GM23338 (cell line): ENCODE results near the gene ZCCHC14. TPM values are rescaled to one million over a fixed set of nuclear protein-coding genes. Genes with fewer than 3 reads are reported as not detected.
"Not testable (repeated sequence)": the region's sequence is repeated elsewhere in the genome, so short reads cannot be mapped to it uniquely, and the experiment has no call there.

Experiments used
- ATAC-seq: fragments of 200-7000 bp; cut with Tn5 transposase; 3 replicates; pipeline ENCODE4 v1.9.1; 2020
- DNase-seq: peaks from one replicate; pipeline ENCODE4 v3.0.0-alpha.2; 2015; ENCODE audit warnings: low spot score
- H2AFZ ChIP-seq: fragments of 200-600 bp; sonication (generic); 2 replicates; pipeline ENCODE4 v1.8.0; 2016; ENCODE audit warnings: antibody characterized with exemption, mild to moderate bottlenecking, moderate library complexity
- H3F3A ChIP-seq: fragments of 200-600 bp; sonication (generic); replicated peaks from 2 replicates; pipeline ENCODE4 v1.8.0; 2017; ENCODE audit warnings: antibody characterized with exemption, mixed run types, low read depth
- H3K27ac ChIP-seq: fragments of 200-600 bp; sonication (generic); 2 replicates; pipeline ENCODE4 v1.6.1; 2016; ENCODE audit warnings: low read depth
- H3K27me3 ChIP-seq: fragments of 200-600 bp; sonication (generic); 2 replicates; pipeline ENCODE4 v1.8.0; 2016; ENCODE audit warnings: mild to moderate bottlenecking, mixed run types, moderate library complexity; ENCODE audit not compliant: insufficient read depth
- H3K36me3 ChIP-seq: fragments of 200-600 bp; sonication (generic); 2 replicates; pipeline ENCODE4 v1.8.0; 2016; ENCODE audit warnings: mild to moderate bottlenecking; ENCODE audit not compliant: insufficient read depth
- H3K4me1 ChIP-seq: fragments of 200-600 bp; sonication (generic); 2 replicates; pipeline ENCODE4 v1.8.0; 2016; ENCODE audit warnings: mild to moderate bottlenecking, moderate library complexity; ENCODE audit not compliant: insufficient read depth
- H3K4me2 ChIP-seq: fragments of 200-600 bp; sonication (generic); 2 replicates; pipeline ENCODE4 v1.7.1; 2017; ENCODE audit warnings: mixed run types
- H3K4me3 ChIP-seq: fragments of 200-600 bp; sonication (generic); 2 replicates; pipeline ENCODE4 v1.6.1; 2016; ENCODE audit warnings: mixed run types
- H3K79me2 ChIP-seq: fragments of 200-600 bp; sonication (generic); replicated peaks from 2 replicates; pipeline ENCODE4 v1.8.0; 2017; ENCODE audit warnings: mild to moderate bottlenecking; ENCODE audit not compliant: insufficient read depth
- H3K9me2 ChIP-seq: fragments of 200-600 bp; sonication (generic); 2 replicates; pipeline ENCODE4 v1.8.0; 2017; ENCODE audit not compliant: insufficient read depth
- H4K20me1 ChIP-seq: fragments of 200-600 bp; sonication (generic); replicated peaks from 2 replicates; pipeline ENCODE4 v1.8.0; 2017; ENCODE audit warnings: mild to moderate bottlenecking; ENCODE audit not compliant: insufficient read depth
- H3K27ac Mint-ChIP-seq: 2 replicates; pipeline ENCODE4 v1.8.0; 2020; ENCODE audit warnings: inconsistent platforms, mild to moderate bottlenecking, moderate library complexity, mixed read lengths
- H3K27me3 Mint-ChIP-seq: 3 replicates; pipeline ENCODE4 v1.8.0; 2022; ENCODE audit warnings: low read depth, mild to moderate bottlenecking, moderate library complexity, mixed read lengths, inconsistent platforms; ENCODE audit not compliant: insufficient read depth, poor library complexity
- H3K36me3 Mint-ChIP-seq: 3 replicates; pipeline ENCODE4 v1.8.0; 2021; ENCODE audit warnings: low read depth, mild to moderate bottlenecking, inconsistent platforms, moderate library complexity, mixed read lengths
- H3K4me1 Mint-ChIP-seq: 3 replicates; pipeline ENCODE4 v1.8.0; 2020; ENCODE audit warnings: mild to moderate bottlenecking, inconsistent platforms, mixed read lengths
- H3K4me3 Mint-ChIP-seq: 3 replicates; pipeline ENCODE4 v1.8.0; 2021; ENCODE audit warnings: moderate library complexity, mild to moderate bottlenecking, inconsistent platforms, mixed read lengths
- H3K9me3 Mint-ChIP-seq: 3 replicates; pipeline ENCODE4 v1.8.0; 2020; ENCODE audit warnings: moderate library complexity, mild to moderate bottlenecking, inconsistent platforms, mixed read lengths
- CREB1 ChIP-seq: fragments of 250-450 bp; sonication (Bioruptor Pico); IDR thresholded peaks from 2 replicates; pipeline ENCODE4 v1.5.0; 2020; ENCODE audit warnings: low read depth, mild to moderate bottlenecking, moderate library complexity
- EZH2 ChIP-seq: fragments of 200-600 bp; sonication (generic); IDR thresholded peaks from one replicate; pipeline ENCODE4 v1.8.0; 2017; ENCODE audit warnings: antibody characterized with exemption, mild to moderate bottlenecking, low read depth; ENCODE audit not compliant: unreplicated experiment
- EZH2phosphoT487 ChIP-seq: fragments of 200-600 bp; sonication (generic); IDR thresholded peaks from one replicate; pipeline ENCODE4 v1.8.1; 2018; ENCODE audit warnings: antibody characterized with exemption; ENCODE audit not compliant: unreplicated experiment
- NANOG ChIP-seq: IDR thresholded peaks from 2 replicates; pipeline ENCODE4 v1.6.1; 2016; ENCODE audit warnings: antibody characterized with exemption, borderline replicate concordance
- ZNF114 ChIP-seq: fragments of 250-450 bp; sonication (Bioruptor Pico); IDR thresholded peaks from 2 replicates; pipeline ENCODE4 v1.5.0; 2020; ENCODE audit warnings: mild to moderate bottlenecking, moderate library complexity
- polyA plus RNA-seq: library from polyadenylated mRNA; unstranded; fragments of >200 nt; fragmentation: Nextera tagmentation; extraction: Ambion mirVana; gene quantifications from 2 replicates; pipeline ENCODE4 v1.2.1, GENCODE V29; 2016
- total RNA-seq: library from RNA; depleted of rRNA; stranded (reverse); fragments of >200 nt; shearing (Covaris generic); gene quantifications from 2 replicates; pipeline ENCODE4 v1.2.3, GENCODE V29; 2014
- TF ChIP-seq, protein P1 (sequence below): IDR thresholded peaks from 2 replicates; pipeline ENCODE4 v1.6.1; 2016; ENCODE audit warnings: antibody characterized with exemption
- TF ChIP-seq, protein P2 (sequence below), 2 experiments: fragments of 200-600 bp in 1 of 2; sonication (generic) in 1 of 2; conservative IDR thresholded peaks; 2 replicates each; pipeline versions ENCODE4 v1.5.1 to v1.6.1; 2016 to 2017; ENCODE audit warnings: antibody characterized with exemption in 2 of 2, low read depth in 2 of 2, mild to moderate bottlenecking in 2 of 2, moderate library complexity in 1 of 2

Gene ZCCHC14
- total and polyA plus RNA-seq, 2 experiments from 2014 or later, result 6.8 to 22.4 TPM

GRCh38 chr16:87379312-87379752, 113.5 kb downstream of the ZCCHC14 start:
- not testable (repeated sequence) for H3K4me3 Mint-ChIP-seq, DNase-seq, H3K4me3 ChIP-seq, H3K27ac Mint-ChIP-seq, H3K4me1 ChIP-seq, H3K27ac ChIP-seq, H3K4me2 ChIP-seq, H3K9me3 Mint-ChIP-seq, H2AFZ ChIP-seq, H3K9me2 ChIP-seq, H3K27me3 ChIP-seq, H3F3A ChIP-seq, H3K36me3 ChIP-seq, ATAC-seq
- Mint-ChIP-seq H3K27me3 (peaks cover 11% of the 10 kb centered on the region), H3K4me1 (peaks cover 14% of the 10 kb centered on the region), H3K36me3 (peaks cover 13% of the 10 kb centered on the region; the same call in 2 of the 3 replicates)
- peaks cover 34% of the 10 kb centered on the region for H4K20me1 ChIP-seq
- peaks cover 82% of the 10 kb centered on the region for H3K79me2 ChIP-seq

- H4K20me1 ChIP-seq, result peaks cover 34% of the 10 kb centered on the region
- TF ChIP-seq EZH2phosphoT487, result no peak
- no peak for TF ChIP-seq CREB1 (CRISPR knock-in tag)
- TF ChIP-seq, protein P1, sequence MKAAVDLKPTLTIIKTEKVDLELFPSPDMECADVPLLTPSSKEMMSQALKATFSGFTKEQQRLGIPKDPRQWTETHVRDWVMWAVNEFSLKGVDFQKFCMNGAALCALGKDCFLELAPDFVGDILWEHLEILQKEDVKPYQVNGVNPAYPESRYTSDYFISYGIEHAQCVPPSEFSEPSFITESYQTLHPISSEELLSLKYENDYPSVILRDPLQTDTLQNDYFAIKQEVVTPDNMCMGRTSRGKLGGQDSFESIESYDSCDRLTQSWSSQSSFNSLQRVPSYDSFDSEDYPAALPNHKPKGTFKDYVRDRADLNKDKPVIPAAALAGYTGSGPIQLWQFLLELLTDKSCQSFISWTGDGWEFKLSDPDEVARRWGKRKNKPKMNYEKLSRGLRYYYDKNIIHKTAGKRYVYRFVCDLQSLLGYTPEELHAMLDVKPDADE, result no peak
- TF ChIP-seq, protein P2, sequence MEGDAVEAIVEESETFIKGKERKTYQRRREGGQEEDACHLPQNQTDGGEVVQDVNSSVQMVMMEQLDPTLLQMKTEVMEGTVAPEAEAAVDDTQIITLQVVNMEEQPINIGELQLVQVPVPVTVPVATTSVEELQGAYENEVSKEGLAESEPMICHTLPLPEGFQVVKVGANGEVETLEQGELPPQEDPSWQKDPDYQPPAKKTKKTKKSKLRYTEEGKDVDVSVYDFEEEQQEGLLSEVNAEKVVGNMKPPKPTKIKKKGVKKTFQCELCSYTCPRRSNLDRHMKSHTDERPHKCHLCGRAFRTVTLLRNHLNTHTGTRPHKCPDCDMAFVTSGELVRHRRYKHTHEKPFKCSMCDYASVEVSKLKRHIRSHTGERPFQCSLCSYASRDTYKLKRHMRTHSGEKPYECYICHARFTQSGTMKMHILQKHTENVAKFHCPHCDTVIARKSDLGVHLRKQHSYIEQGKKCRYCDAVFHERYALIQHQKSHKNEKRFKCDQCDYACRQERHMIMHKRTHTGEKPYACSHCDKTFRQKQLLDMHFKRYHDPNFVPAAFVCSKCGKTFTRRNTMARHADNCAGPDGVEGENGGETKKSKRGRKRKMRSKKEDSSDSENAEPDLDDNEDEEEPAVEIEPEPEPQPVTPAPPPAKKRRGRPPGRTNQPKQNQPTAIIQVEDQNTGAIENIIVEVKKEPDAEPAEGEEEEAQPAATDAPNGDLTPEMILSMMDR (conservative IDR thresholded peaks at IDR 0.05; ENCODE audit: low read depth in 2 of 2), result no peak
- TF ChIP-seq NANOG, result no peak
- TF ChIP-seq EZH2, result no peak
- TF ChIP-seq ZNF114 (CRISPR knock-in tag), result no peak
- Mint-ChIP-seq H3K4me3 (no peak overlapping the region), H3K36me3 (peaks cover 13% of the 10 kb centered on the region; the same call in 2 of the 3 replicates), H3K9me3 (peaks cover 3% of the 10 kb centered on the region; the same call in 2 of the 3 replicates), H3K27me3 (no peaks in the 10 kb centered on the region), H3K4me1 (peaks cover 6% of the 10 kb centered on the region; the same call in 1 of the 3 replicates), H3K27ac (no peak overlapping the region; the same call in 1 of the 2 replicates)
- no peak overlapping the region for H3K4me2 ChIP-seq
- H3K27ac ChIP-seq, result 0 out of 2 replicates have a peak overlapping the region, but pooled peaks have one; percentile 39
- no peak overlapping the region for H3K4me3 ChIP-seq
- no peaks in the 10 kb centered on the region for H3K9me2 ChIP-seq
- H3K4me1 ChIP-seq, result no peaks in the 10 kb centered on the region
- H3K79me2 ChIP-seq, result peaks cover 94% of the 10 kb centered on the region
- no peaks in the 10 kb centered on the region; the same call in 1 of the 2 replicates for H3K36me3 ChIP-seq
- H2AFZ ChIP-seq, result no peak overlapping the region
- H3K27me3 ChIP-seq, result no peaks in the 10 kb centered on the region
- ATAC-seq (no peak), DNase-seq (no peak)
- H3F3A ChIP-seq, result no peaks in the 10 kb centered on the region
Observed at GRCh38 chr16:87376660-87377059, 116.2 kb downstream of the ZCCHC14 start.
